Measurements from ENCODE around the gene KBTBD13.

DNA sequence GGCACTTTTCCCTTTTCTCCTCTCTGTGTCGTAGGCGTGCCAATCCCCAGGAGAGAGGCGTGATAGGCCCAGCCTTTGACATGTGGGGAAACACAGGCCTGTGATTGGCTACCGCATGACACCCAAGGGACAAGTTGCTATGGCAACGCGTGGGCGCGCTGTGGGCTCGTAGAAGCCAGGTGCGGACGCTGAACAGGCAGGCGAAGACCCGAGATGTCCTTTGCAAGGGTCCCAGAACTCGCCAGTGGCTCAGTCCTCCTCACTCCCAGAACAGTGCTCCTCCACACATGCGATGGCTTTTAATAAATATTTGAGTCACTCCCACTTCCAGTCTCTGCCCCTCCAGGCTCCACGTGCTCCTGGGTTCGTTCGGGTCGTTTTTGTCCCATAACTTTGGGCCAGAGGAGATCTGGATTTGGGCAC, 27.1 kb upstream of the KBTBD13 start:
- TF ChIP-seq POLR2AphosphoS5 (IDR thresholded peaks at IDR 0.05; ENCODE audit: low read depth, low read length) (no peak), POLR2A (IDR thresholded peaks at IDR 0.05; ENCODE audit: low read depth, low read length) (no peak), TAF1 (IDR thresholded peaks at IDR 0.05; ENCODE audit: low read depth, low read length) (no peak)

Measured in GM12891 (cell line).